Progenitor cell of endocrine pancreas (in vitro differentiated cells): ENCODE measurements around the gene PCDHA7. TPM values are rescaled to one million over a fixed set of nuclear protein-coding genes. Genes with fewer than 3 reads are reported as not detected.
"Not testable (repeated sequence)": the region's sequence is repeated elsewhere in the genome, so short reads cannot be mapped to it uniquely, and the experiment has no call there.

Experiments used
- DNase-seq: peaks from one replicate; pipeline ENCODE4 v3.0.0; 2021; ENCODE audit warnings: low spot score; ENCODE audit not compliant: unreplicated experiment
- H3K27ac Mint-ChIP-seq: 2 replicates; pipeline ENCODE4 v1.8.0; 2021; ENCODE audit warnings: mild to moderate bottlenecking, moderate library complexity, mixed read lengths
- H3K27me3 Mint-ChIP-seq: 2 replicates; pipeline ENCODE4 v1.8.0; 2021; ENCODE audit warnings: mixed read lengths
- H3K36me3 Mint-ChIP-seq: 2 replicates; pipeline ENCODE4 v1.8.0; 2022; ENCODE audit warnings: mixed read lengths; ENCODE audit not compliant: insufficient read depth
- H3K4me1 Mint-ChIP-seq: 2 replicates; pipeline ENCODE4 v1.8.0; 2021; ENCODE audit warnings: low read depth, mixed read lengths
- H3K4me3 Mint-ChIP-seq: 2 replicates; pipeline ENCODE4 v1.8.0; 2021; ENCODE audit warnings: low read depth, mild to moderate bottlenecking, moderate library complexity, mixed read lengths
- H3K9me3 Mint-ChIP-seq: 2 replicates; pipeline ENCODE4 v1.8.0; 2021; ENCODE audit warnings: low read depth, mixed read lengths
- total RNA-seq: library from RNA; stranded (reverse); gene quantifications from 2 replicates; pipeline ENCODE4 v1.2.1, GENCODE V29; 2021
- TF ChIP-seq, protein P1 (sequence below): fragments of 200-600 bp; sonication (generic); IDR thresholded peaks from one replicate; pipeline ENCODE4 v1.5.0; 2021; ENCODE audit warnings: antibody characterized with exemption, mild to moderate bottlenecking; ENCODE audit not compliant: unreplicated experiment

Gene PCDHA7
- total RNA-seq, 1 donor from 2014 or later: 4.3 TPM

- Mint-ChIP-seq H3K36me3 (peaks cover 54% of the 10 kb centered on the region), H3K27me3 (no peaks in the 10 kb centered on the region), H3K27ac (peak within 1 kb of the TSS; percentile 95), H3K4me3 (peak within 1 kb of the TSS; percentile 78), H3K9me3 (peaks cover 21% of the 10 kb centered on the region), H3K4me1 (no peaks in the 10 kb centered on the region)
- DNase-seq: no peak
- TF ChIP-seq, protein P1, sequence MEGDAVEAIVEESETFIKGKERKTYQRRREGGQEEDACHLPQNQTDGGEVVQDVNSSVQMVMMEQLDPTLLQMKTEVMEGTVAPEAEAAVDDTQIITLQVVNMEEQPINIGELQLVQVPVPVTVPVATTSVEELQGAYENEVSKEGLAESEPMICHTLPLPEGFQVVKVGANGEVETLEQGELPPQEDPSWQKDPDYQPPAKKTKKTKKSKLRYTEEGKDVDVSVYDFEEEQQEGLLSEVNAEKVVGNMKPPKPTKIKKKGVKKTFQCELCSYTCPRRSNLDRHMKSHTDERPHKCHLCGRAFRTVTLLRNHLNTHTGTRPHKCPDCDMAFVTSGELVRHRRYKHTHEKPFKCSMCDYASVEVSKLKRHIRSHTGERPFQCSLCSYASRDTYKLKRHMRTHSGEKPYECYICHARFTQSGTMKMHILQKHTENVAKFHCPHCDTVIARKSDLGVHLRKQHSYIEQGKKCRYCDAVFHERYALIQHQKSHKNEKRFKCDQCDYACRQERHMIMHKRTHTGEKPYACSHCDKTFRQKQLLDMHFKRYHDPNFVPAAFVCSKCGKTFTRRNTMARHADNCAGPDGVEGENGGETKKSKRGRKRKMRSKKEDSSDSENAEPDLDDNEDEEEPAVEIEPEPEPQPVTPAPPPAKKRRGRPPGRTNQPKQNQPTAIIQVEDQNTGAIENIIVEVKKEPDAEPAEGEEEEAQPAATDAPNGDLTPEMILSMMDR: peak; percentile 46
Observed at GRCh38 chr5:140868721-140869554, 34.9 kb downstream of the PCDHA7 start, which contains the start of gene PCDHA11. Gene PCDHA11, plus strand, starts transcription at chr5:140868957. Its CDS starts 147 bp downstream, at chr5:140869104.

- H3K4me3 Mint-ChIP-seq: peak overlapping the region; percentile 78
- TF ChIP-seq, protein P1: no peak
- H3K27ac Mint-ChIP-seq: peak overlapping the region; percentile 95
- no peaks in the 10 kb centered on the region for H3K4me1 Mint-ChIP-seq
- DNase-seq: no peak
- peaks cover 58% of the 10 kb centered on the region for H3K36me3 Mint-ChIP-seq
- H3K27me3 Mint-ChIP-seq: no peaks in the 10 kb centered on the region
- peaks cover 23% of the 10 kb centered on the region for H3K9me3 Mint-ChIP-seq
Observed at GRCh38 chr5:140869555-140869886, 35.5 kb downstream of the PCDHA7 start.

DNA sequence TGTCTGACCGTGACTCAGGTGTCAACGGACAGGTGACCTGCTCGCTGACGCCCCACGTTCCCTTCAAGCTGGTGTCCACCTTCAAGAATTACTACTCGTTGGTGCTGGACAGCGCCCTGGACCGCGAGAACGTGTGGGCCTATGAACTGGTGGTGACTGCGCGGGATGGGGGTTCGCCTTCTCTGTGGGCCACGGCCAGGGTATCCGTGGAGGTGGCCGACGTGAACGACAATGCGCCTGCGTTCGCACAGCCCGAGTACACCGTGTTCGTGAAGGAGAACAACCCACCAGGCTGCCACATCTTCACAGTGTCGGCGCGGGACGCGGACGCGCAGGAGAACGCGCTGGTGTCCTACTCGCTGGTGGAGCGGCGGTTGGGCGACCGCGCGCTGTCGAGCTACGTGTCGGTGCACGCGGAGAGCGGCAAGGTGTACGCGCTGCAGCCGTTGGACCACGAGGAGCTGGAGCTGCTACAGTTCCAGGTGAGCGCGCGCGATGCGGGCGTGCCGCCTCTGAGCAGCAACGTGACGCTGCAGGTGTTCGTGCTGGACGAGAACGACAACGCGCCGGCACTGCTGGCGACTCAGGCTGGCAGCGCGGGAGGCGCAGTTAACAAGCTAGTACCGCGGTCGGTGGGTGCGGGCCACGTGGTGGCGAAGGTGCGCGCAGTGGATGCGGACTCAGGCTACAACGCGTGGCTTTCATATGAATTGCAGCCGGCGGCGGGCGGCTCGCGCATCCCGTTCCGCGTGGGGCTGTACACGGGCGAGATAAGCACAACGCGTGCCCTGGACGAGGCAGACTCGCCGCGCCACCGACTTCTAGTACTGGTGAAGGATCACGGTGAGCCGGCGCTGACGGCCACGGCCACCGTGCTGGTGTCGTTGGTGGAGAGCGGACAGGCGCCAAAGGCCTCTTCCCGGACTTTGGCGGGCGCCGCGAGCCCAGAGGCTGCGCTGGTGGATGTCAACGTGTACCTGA is 36.4 kb downstream of the PCDHA7 start:
- Mint-ChIP-seq H3K4me1 (no peaks in the 10 kb centered on the region), H3K27ac (no peak overlapping the region), H3K9me3 (peaks cover 21% of the 10 kb centered on the region), H3K4me3 (no peak overlapping the region), H3K36me3 (peaks cover 61% of the 10 kb centered on the region), H3K27me3 (no peaks in the 10 kb centered on the region)
- DNase-seq: no peak
- TF ChIP-seq, protein P1: no peak

GRCh38 chr5:140875085-140876065 is 41.3 kb downstream of the PCDHA7 start, which contains the start of gene PCDHA12:
Gene PCDHA12, plus strand, starts transcription at chr5:140875308. Its CDS starts 165 bp downstream, at chr5:140875473.
- H3K36me3 Mint-ChIP-seq: peaks cover 66% of the 10 kb centered on the region
- H3K27me3 Mint-ChIP-seq: no peaks in the 10 kb centered on the region

DNA sequence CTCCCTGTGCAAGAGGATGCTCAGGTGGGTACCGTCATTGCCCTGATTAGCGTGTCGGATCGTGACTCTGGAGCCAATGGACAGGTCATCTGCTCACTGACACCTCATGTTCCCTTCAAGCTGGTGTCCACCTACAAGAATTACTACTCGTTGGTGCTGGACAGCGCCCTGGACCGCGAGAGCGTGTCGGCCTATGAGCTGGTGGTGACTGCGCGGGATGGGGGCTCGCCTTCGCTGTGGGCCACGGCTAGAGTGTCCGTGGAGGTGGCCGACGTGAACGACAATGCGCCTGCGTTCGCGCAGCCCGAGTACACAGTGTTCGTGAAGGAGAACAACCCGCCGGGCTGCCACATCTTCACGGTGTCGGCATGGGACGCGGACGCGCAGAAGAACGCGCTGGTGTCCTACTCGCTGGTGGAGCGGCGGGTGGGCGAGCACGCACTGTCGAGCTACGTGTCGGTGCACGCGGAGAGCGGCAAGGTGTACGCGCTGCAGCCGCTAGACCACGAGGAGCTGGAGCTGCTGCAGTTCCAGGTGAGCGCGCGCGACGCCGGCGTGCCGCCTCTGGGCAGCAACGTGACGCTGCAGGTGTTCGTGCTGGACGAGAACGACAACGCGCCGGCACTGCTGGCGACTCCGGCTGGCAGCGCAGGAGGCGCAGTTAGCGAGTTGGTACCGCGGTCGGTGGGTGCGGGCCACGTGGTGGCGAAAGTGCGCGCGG is 42.6 kb downstream of the PCDHA7 start:
- H3K4me1 Mint-ChIP-seq, H3K4me3 Mint-ChIP-seq, H3K27me3 Mint-ChIP-seq, DNase-seq: not testable (repeated sequence)
- Mint-ChIP-seq H3K9me3 (peaks cover 47% of the 10 kb centered on the region), H3K36me3 (peaks cover 73% of the 10 kb centered on the region), H3K27ac (peak overlapping the region; percentile 33)

More at GRCh38 chr5:140875085-140876065, 41.3 kb downstream of the PCDHA7 start, which contains the start of gene PCDHA12:
- H3K4me3 Mint-ChIP-seq: peak within 1 kb of the TSS; percentile 86
- DNase-seq: no peak
- peak within 1 kb of the TSS; percentile 99 for H3K27ac Mint-ChIP-seq
- H3K9me3 Mint-ChIP-seq: peaks cover 36% of the 10 kb centered on the region
- TF ChIP-seq, protein P1: peak; percentile 47
- no peaks in the 10 kb centered on the region for H3K4me1 Mint-ChIP-seq
